ENCODE measurements around the gene PFKM.

PFKM gene

GRCh38 chr12:48129376-48129775, 10.2 kb downstream of the PFKM start:
- no peak overlapping the region for H3K4me3 ChIP-seq (ENCODE audit: low read depth, low read length)
- DNase-seq (ENCODE audit: low read depth, low spot score) = no peak
- in situ Hi-C loops (cut with HindIII; ENCODE audit: low sequenced_read_pairs) = no loop called here
- TF ChIP-seq CTCF (IDR thresholded peaks at IDR 0.05; ENCODE audit: low read depth, low read length) = no peak

- no peak for DNase-seq (ENCODE audit: low read depth, low spot score)
- in situ Hi-C loops (cut with HindIII; ENCODE audit: low sequenced_read_pairs) = no loop called here
- no peak overlapping the region for H3K4me3 ChIP-seq (ENCODE audit: low read depth, low read length)
- TF ChIP-seq CTCF (IDR thresholded peaks at IDR 0.05; ENCODE audit: low read depth, low read length) = no peak
Observed at GRCh38 chr12:48131517-48131916, 12.4 kb downstream of the PFKM start.

- no peak for TF ChIP-seq CTCF (IDR thresholded peaks at IDR 0.05; ENCODE audit: low read depth, low read length)
- no peak overlapping the region for H3K4me3 ChIP-seq (ENCODE audit: low read depth, low read length)
- DNase-seq (ENCODE audit: low read depth, low spot score) = no peak
- in situ Hi-C loops (cut with HindIII; ENCODE audit: low sequenced_read_pairs) = no loop called here
Observed at GRCh38 chr12:48132826-48133225, 13.7 kb downstream of the PFKM start.

- no peak for TF ChIP-seq CTCF (IDR thresholded peaks at IDR 0.05; ENCODE audit: low read depth, low read length)
- in situ Hi-C loops (cut with HindIII; ENCODE audit: low sequenced_read_pairs) = no loop called here
Observed at GRCh38 chr12:48135027-48135426, 15.9 kb downstream of the PFKM start.

GRCh38 chr12:48142818-48143674, 23.9 kb downstream of the PFKM start:
- in situ Hi-C loops (cut with HindIII; ENCODE audit: low sequenced_read_pairs) = no loop called here

More at GRCh38 chr12:48135027-48135426, 15.9 kb downstream of the PFKM start:
- H3K4me3 ChIP-seq (ENCODE audit: low read depth, low read length) = no peak overlapping the region
- DNase-seq (ENCODE audit: low read depth, low spot score) = no peak

GRCh38 chr12:48143898-48144297, 24.7 kb downstream of the PFKM start:
- in situ Hi-C loops (cut with HindIII; ENCODE audit: low sequenced_read_pairs) = no loop called here
- no peak overlapping the region for H3K4me3 ChIP-seq (ENCODE audit: low read depth, low read length)
- no peak for DNase-seq (ENCODE audit: low read depth, low spot score)
- TF ChIP-seq CTCF (IDR thresholded peaks at IDR 0.05; ENCODE audit: low read depth, low read length) = no peak

More at GRCh38 chr12:48142818-48143674, 23.9 kb downstream of the PFKM start:
- no peak for DNase-seq (ENCODE audit: low read depth, low spot score)
- no peak overlapping the region for H3K4me3 ChIP-seq (ENCODE audit: low read depth, low read length)
- no peak for TF ChIP-seq CTCF (IDR thresholded peaks at IDR 0.05; ENCODE audit: low read depth, low read length)
